GM23338 (cell line): Measurements from ENCODE around the gene SMG6. TPM values are rescaled to one million over a fixed set of nuclear protein-coding genes. Genes with fewer than 3 reads are reported as not detected.
A peak's percentile ranks its signal among the peaks of the same experiment; 100 is the strongest.

Source experiments
- ATAC-seq: fragments of 200-7000 bp; cut with Tn5 transposase; 3 replicates; pipeline ENCODE4 v1.9.1; 2020
- DNase-seq: peaks from one replicate; pipeline ENCODE4 v3.0.0-alpha.2; 2015; ENCODE audit warnings: low spot score
- H2AFZ ChIP-seq: fragments of 200-600 bp; sonication (generic); 2 replicates; pipeline ENCODE4 v1.8.0; 2016; ENCODE audit warnings: antibody characterized with exemption, mild to moderate bottlenecking, moderate library complexity
- H3F3A ChIP-seq: fragments of 200-600 bp; sonication (generic); replicated peaks from 2 replicates; pipeline ENCODE4 v1.8.0; 2017; ENCODE audit warnings: antibody characterized with exemption, mixed run types, low read depth
- H3K27ac ChIP-seq: fragments of 200-600 bp; sonication (generic); 2 replicates; pipeline ENCODE4 v1.6.1; 2016; ENCODE audit warnings: low read depth
- H3K27me3 ChIP-seq: fragments of 200-600 bp; sonication (generic); 2 replicates; pipeline ENCODE4 v1.8.0; 2016; ENCODE audit warnings: mild to moderate bottlenecking, mixed run types, moderate library complexity; ENCODE audit not compliant: insufficient read depth
- H3K36me3 ChIP-seq: fragments of 200-600 bp; sonication (generic); 2 replicates; pipeline ENCODE4 v1.8.0; 2016; ENCODE audit warnings: mild to moderate bottlenecking; ENCODE audit not compliant: insufficient read depth
- H3K4me1 ChIP-seq: fragments of 200-600 bp; sonication (generic); 2 replicates; pipeline ENCODE4 v1.8.0; 2016; ENCODE audit warnings: mild to moderate bottlenecking, moderate library complexity; ENCODE audit not compliant: insufficient read depth
- H3K4me2 ChIP-seq: fragments of 200-600 bp; sonication (generic); 2 replicates; pipeline ENCODE4 v1.7.1; 2017; ENCODE audit warnings: mixed run types
- H3K4me3 ChIP-seq: fragments of 200-600 bp; sonication (generic); 2 replicates; pipeline ENCODE4 v1.6.1; 2016; ENCODE audit warnings: mixed run types
- H3K79me2 ChIP-seq: fragments of 200-600 bp; sonication (generic); replicated peaks from 2 replicates; pipeline ENCODE4 v1.8.0; 2017; ENCODE audit warnings: mild to moderate bottlenecking; ENCODE audit not compliant: insufficient read depth
- H3K9me2 ChIP-seq: fragments of 200-600 bp; sonication (generic); 2 replicates; pipeline ENCODE4 v1.8.0; 2017; ENCODE audit not compliant: insufficient read depth
- H4K20me1 ChIP-seq: fragments of 200-600 bp; sonication (generic); replicated peaks from 2 replicates; pipeline ENCODE4 v1.8.0; 2017; ENCODE audit warnings: mild to moderate bottlenecking; ENCODE audit not compliant: insufficient read depth
- H3K27ac Mint-ChIP-seq: 2 replicates; pipeline ENCODE4 v1.8.0; 2020; ENCODE audit warnings: inconsistent platforms, mild to moderate bottlenecking, moderate library complexity, mixed read lengths
- H3K27me3 Mint-ChIP-seq: 3 replicates; pipeline ENCODE4 v1.8.0; 2022; ENCODE audit warnings: low read depth, mild to moderate bottlenecking, moderate library complexity, mixed read lengths, inconsistent platforms; ENCODE audit not compliant: insufficient read depth, poor library complexity
- H3K36me3 Mint-ChIP-seq: 3 replicates; pipeline ENCODE4 v1.8.0; 2021; ENCODE audit warnings: low read depth, mild to moderate bottlenecking, inconsistent platforms, moderate library complexity, mixed read lengths
- H3K4me1 Mint-ChIP-seq: 3 replicates; pipeline ENCODE4 v1.8.0; 2020; ENCODE audit warnings: mild to moderate bottlenecking, inconsistent platforms, mixed read lengths
- H3K4me3 Mint-ChIP-seq: 3 replicates; pipeline ENCODE4 v1.8.0; 2021; ENCODE audit warnings: moderate library complexity, mild to moderate bottlenecking, inconsistent platforms, mixed read lengths
- H3K9me3 Mint-ChIP-seq: 3 replicates; pipeline ENCODE4 v1.8.0; 2020; ENCODE audit warnings: moderate library complexity, mild to moderate bottlenecking, inconsistent platforms, mixed read lengths
- CREB1 ChIP-seq: fragments of 250-450 bp; sonication (Bioruptor Pico); IDR thresholded peaks from 2 replicates; pipeline ENCODE4 v1.5.0; 2020; ENCODE audit warnings: low read depth, mild to moderate bottlenecking, moderate library complexity
- CTCF ChIP-seq, 2 experiments: fragments of 200-600 bp in 1 of 2; sonication (generic) in 1 of 2; conservative IDR thresholded peaks; 2 replicates each; pipeline versions ENCODE4 v1.5.1 to v1.6.1; 2016 to 2017; ENCODE audit warnings: antibody characterized with exemption in 2 of 2, low read depth in 2 of 2, mild to moderate bottlenecking in 2 of 2, moderate library complexity in 1 of 2
- ETS1 ChIP-seq: IDR thresholded peaks from 2 replicates; pipeline ENCODE4 v1.6.1; 2016; ENCODE audit warnings: antibody characterized with exemption
- EZH2 ChIP-seq: fragments of 200-600 bp; sonication (generic); IDR thresholded peaks from one replicate; pipeline ENCODE4 v1.8.0; 2017; ENCODE audit warnings: antibody characterized with exemption, mild to moderate bottlenecking, low read depth; ENCODE audit not compliant: unreplicated experiment
- EZH2phosphoT487 ChIP-seq: fragments of 200-600 bp; sonication (generic); IDR thresholded peaks from one replicate; pipeline ENCODE4 v1.8.1; 2018; ENCODE audit warnings: antibody characterized with exemption; ENCODE audit not compliant: unreplicated experiment
- JUNB ChIP-seq: IDR thresholded peaks from one replicate; pipeline ENCODE4 v1.6.1; 2016; ENCODE audit warnings: antibody characterized with exemption; ENCODE audit not compliant: unreplicated experiment
- NANOG ChIP-seq: IDR thresholded peaks from 2 replicates; pipeline ENCODE4 v1.6.1; 2016; ENCODE audit warnings: antibody characterized with exemption, borderline replicate concordance
- POLR2AphosphoS5 ChIP-seq: IDR thresholded peaks from 2 replicates; pipeline ENCODE4 v1.6.1; 2016; ENCODE audit warnings: antibody characterized with exemption, low read depth
- REST ChIP-seq: IDR thresholded peaks from one replicate; pipeline ENCODE4 v1.6.1; 2018; ENCODE audit warnings: antibody characterized with exemption; ENCODE audit not compliant: unreplicated experiment
- STAT1 ChIP-seq: IDR thresholded peaks from one replicate; pipeline ENCODE4 v1.6.1; 2016; ENCODE audit warnings: antibody characterized with exemption; ENCODE audit not compliant: unreplicated experiment
- ZNF114 ChIP-seq: fragments of 250-450 bp; sonication (Bioruptor Pico); IDR thresholded peaks from 2 replicates; pipeline ENCODE4 v1.5.0; 2020; ENCODE audit warnings: mild to moderate bottlenecking, moderate library complexity
- ZNF331 ChIP-seq: fragments of 250-450 bp; sonication (Bioruptor Pico); IDR thresholded peaks from 2 replicates; pipeline ENCODE4 v1.5.0; 2020; ENCODE audit warnings: low read depth, mild to moderate bottlenecking, moderate library complexity
- ZNF462 ChIP-seq: fragments of 250-450 bp; sonication (Bioruptor Pico); IDR thresholded peaks from 2 replicates; pipeline ENCODE4 v1.5.0; 2020; ENCODE audit warnings: mild to moderate bottlenecking, moderate library complexity
- polyA plus RNA-seq: library from polyadenylated mRNA; unstranded; fragments of >200 nt; fragmentation: Nextera tagmentation; extraction: Ambion mirVana; gene quantifications from 2 replicates; pipeline ENCODE4 v1.2.1, GENCODE V29; 2016
- total RNA-seq: library from RNA; depleted of rRNA; stranded (reverse); fragments of >200 nt; shearing (Covaris generic); gene quantifications from 2 replicates; pipeline ENCODE4 v1.2.3, GENCODE V29; 2014

The SMG6 gene
- total and polyA plus RNA-seq, 2 experiments from 2014 or later, result 10.4 to 43.1 TPM

- H3K27ac ChIP-seq, result peak overlapping the region; percentile 34; the same call in 1 of the 2 replicates
- H3K79me2 ChIP-seq, result no peaks in the 10 kb centered on the region
- no peaks in the 10 kb centered on the region for H3K9me3 Mint-ChIP-seq
- H3K4me1 Mint-ChIP-seq, result peaks cover 33% of the 10 kb centered on the region
- TF ChIP-seq ZNF114 (CRISPR knock-in tag) (no peak), CTCF (conservative IDR thresholded peaks at IDR 0.05; ENCODE audit: low read depth in 2 of 2) (no peak), EZH2 (no peak), ZNF462 (CRISPR knock-in tag) (no peak), ETS1 (no peak), EZH2phosphoT487 (no peak), JUNB (no peak), ZNF331 (no peak), STAT1 (no peak), CREB1 (CRISPR knock-in tag) (no peak), POLR2AphosphoS5 (no peak), NANOG (no peak), REST (no peak)
- no peaks in the 10 kb centered on the region for H3K27me3 ChIP-seq
- no peak overlapping the region for H3K4me3 ChIP-seq
- no peak overlapping the region; the same call in 2 of the 3 replicates for H3K4me3 Mint-ChIP-seq
- H4K20me1 ChIP-seq, result no peaks in the 10 kb centered on the region; the same call in 1 of the 2 replicates
- no peaks in the 10 kb centered on the region for H3K36me3 Mint-ChIP-seq
- H3F3A ChIP-seq, result no peaks in the 10 kb centered on the region; the same call in 1 of the 2 replicates
- H3K27ac Mint-ChIP-seq, result peak overlapping the region; percentile 82
- no peaks in the 10 kb centered on the region for H3K36me3 ChIP-seq
- H3K4me1 ChIP-seq, result peaks cover 25% of the 10 kb centered on the region
- no peaks in the 10 kb centered on the region for H3K9me2 ChIP-seq
- ATAC-seq (peak; percentile 29), DNase-seq (no peak)
- H3K4me2 ChIP-seq, result peak overlapping the region; percentile 64
- no peaks in the 10 kb centered on the region for H3K27me3 Mint-ChIP-seq
- no peak overlapping the region for H2AFZ ChIP-seq
These were observed 165.3 kb downstream of the SMG6 start for GRCh38 chr17:2138318-2138717.
